ENCODE measurements around the gene TYRO3.

Gene TYRO3

DNA sequence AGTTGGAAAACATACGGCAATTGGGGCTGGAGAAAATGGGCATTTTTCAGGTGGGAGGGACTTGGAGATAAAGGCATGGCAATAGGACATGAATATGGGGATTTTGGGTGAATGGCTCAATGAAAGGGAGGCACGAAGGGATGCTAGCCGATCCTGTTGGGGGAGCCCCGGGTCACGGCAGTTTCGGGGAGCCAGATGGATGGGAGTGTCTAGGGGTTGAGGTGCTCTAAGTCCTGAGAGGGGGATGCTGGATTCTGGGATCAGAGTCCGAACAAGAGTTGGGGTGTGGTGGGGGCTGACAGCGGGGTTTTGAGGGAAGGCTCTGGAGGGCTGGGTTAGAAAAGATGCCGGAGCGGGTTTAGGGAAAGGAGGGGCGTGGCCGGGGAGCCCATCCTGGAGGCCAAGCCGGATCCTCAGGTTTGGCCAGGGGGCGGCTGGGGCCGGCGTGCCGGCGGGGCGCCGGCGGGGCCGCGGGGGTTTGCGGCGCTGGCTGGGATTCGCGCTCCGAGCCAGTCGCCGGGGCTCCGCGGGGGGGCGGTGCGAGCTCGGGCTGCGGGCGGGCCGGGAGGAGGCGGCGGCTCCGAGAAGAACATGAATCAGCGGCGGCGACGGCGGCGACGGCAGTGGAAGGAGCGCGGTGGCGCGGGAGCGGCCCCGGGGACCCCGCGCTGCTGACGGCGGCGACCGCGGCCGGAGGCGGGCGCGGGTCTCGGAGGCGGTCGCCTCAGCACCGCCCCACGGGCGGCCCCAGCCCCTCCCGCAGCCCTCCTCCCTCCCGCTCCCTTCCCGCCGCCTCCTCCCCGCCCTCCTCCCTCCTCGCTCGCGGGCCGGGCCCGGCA is at the start of gene TYRO3:
TSS of gene TYRO3 (plus strand) at position 813 of the 839 bp plus-strand sequence. CDS start 46 bp downstream, outside the sequence.
- peak; percentile 67 for DNase-seq

DNA sequence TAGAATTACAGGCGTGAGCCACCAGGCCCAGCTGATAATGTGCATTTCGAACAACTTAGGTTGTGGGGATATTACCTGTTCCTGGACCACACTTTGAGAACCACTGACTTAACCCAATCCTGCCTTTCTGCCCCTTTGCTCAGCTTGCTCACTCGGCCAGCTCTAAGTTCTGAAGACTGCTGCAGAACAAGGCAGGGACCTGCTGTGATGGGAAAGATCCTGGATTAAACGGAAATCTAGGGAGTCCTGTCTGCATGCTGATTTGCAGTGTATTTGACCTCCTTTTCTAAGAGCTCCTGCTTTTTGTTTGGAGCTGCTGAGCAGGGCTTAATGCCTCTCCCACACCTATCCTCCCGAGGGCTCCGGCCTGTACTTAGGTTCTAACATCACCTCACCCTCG is 48.3 kb upstream of the TYRO3 start:
- DNase-seq = no peak

- DNase-seq = no peak
Observed at GRCh38 chr15:41511331-41511898, 47.6 kb upstream of the TYRO3 start.

GRCh38 chr15:41511899-41512369 is 47.1 kb upstream of the TYRO3 start:
- DNase-seq = no peak

GRCh38 chr15:41512512-41512939 is 46.5 kb upstream of the TYRO3 start:
- DNase-seq = no peak

- DNase-seq = no peak
Observed at GRCh38 chr15:41512940-41513505, 46.0 kb upstream of the TYRO3 start.

DNA sequence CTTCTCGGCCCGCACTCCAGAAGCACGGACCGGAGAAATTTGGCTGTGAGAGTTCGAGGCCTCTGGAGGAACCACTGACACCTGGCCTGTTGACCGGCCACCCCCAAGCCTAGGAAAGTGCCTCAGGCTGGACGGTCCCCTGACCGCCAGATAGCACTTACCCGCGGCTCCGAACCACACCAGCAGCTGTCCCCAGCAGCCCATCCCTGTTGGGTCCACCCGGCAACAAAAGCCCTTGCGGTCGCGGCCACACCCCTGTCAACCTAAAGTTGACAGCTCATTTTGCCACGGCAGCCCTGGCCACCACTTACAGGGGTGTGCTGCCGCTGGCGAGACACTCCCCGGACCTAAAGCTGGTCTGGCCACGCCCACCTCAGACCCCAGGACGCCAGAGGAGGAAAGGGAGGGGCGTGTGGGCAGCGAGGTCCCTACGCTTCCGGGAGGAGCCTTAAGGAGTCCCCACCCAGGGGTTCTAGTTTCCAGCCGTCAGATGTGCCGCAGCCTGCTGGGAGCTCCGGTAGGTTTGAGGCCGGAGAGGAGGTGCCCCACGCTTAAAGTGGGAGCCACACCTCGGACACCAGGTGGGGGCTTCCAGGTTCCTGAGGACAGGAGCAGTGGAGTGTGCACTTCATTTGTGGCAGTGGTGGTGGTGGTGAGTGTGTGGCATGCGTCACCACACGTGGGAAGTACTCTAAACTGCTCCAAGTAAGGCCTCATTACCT is 45.3 kb upstream of the TYRO3 start, which contains the start of gene LTK:
TSS of gene LTK (minus strand) at position 322 of the 722 bp plus-strand sequence. CDS start at position 204, 118 bp downstream.
- DNase-seq = no peak

GRCh38 chr15:41517895-41518449 is 41.0 kb upstream of the TYRO3 start:
- no peak for DNase-seq

- DNase-seq = no peak
Observed at GRCh38 chr15:41520636-41521035, 38.4 kb upstream of the TYRO3 start.

DNA sequence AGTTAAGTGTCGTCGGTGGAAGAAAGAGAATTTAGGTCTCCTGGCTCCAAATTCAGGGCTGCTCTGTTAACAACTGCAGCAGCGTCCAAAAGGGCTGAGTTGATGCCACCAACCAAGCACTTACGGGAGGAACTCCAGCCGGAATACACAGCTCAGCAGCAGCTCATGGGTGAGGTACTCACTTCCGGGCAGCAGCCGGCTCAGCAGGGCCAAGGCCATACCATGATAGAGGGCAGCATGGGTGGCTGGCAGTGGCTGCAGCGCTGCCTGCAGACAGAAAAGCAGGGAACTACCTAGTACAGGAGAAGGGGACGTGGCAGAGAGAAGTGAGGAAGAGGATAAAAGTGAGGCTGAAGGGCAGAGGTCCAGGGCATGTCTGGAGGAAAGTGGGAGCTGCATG is 37.4 kb upstream of the TYRO3 start:
- no peak for DNase-seq

DNA sequence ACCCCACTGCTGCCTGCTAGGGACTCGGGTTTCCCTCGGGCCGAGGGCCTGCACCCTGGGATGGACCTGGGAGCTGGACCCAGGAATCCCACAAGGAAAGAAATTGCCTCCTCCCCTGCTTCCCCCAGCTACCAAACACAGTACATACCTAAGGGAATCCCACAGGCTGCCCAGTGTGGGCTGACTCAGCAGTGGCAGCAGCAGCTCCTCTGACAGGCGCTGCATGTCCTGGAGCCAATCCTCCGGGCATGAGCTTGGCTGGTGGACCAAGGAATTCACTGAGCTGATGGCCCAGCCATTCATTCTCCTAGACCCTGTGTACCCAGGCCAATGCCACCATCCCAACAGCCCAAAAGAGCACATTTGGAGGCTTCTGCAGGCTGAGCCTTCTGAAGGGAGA is 35.9 kb upstream of the TYRO3 start:
- no peak for DNase-seq

- no peak for DNase-seq
Observed at GRCh38 chr15:41530363-41530956, 28.6 kb upstream of the TYRO3 start.

DNA sequence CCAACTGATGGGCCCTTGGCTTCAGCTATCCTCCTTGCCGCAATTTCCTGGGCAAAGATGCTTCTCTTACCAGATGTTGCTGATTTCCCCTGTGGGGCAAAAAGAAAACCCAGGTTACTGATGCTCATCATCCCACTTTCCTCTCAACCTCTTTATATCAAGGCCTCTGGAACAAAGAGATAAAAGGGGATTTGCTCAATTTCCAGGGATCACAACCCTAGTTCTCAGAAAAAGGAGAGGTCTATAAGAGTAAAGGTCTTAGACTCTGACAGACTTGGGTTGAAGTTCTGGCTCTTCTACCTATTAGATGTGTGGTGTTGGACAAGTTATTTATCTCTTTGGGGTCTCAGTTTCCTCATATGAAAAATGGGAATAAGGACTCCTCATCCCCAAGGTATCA is 23.5 kb upstream of the TYRO3 start:
- no peak for DNase-seq

DNA sequence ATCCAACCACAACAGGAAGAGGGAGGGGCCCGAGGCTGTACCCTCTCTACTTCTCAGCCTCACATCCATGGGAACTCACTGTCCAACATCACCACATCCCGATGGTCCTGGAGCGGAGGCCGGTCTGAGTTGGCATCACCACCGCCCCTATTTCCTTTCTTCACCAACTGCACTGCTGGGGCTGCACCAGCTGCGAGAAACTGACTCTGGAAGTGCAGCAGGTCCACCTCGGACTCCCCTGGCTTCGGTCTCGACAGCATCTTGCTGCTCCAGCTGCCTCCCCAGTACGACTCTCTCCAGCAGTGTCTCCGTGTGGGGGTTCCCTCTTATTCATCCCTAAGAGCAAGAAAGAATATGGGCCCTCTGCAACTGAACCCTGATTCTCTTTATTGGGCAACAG is 22.1 kb upstream of the TYRO3 start:
- DNase-seq = no peak

DNA sequence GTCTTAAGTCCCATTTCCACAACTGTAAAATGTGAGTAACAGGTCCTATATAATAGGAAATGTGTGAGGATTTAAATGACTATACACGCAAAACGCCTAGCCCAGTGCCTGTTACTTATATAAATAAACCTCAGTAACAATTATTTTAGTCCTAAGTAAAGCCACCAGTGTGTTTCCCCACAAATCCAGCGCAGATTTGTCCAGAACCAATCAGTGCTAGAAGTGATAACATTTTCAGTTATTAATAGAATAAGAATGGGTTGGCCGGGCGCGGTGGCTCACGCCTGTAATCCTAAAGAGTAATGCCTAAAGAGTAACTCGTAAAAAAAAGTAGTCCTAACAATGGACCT is 15.5 kb upstream of the TYRO3 start:
- DNase-seq = no peak

DNA sequence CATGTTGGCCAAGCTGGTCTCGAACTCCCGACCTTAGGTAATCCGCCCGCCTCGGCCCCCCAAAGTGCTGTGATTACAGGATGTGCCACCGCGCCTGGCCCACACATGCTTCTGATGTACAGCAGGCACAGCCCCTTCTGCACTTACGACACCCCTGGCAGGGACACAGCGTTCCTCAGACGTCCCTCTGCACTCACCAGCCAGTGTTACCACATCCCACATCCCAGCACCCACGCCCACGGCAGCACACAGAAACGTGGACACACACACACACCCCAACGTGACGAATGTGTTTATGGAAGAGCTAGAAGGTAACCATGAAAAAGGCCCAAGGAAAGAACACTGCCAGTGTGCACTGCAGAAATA is 14.4 kb upstream of the TYRO3 start:
- DNase-seq = no peak

DNA sequence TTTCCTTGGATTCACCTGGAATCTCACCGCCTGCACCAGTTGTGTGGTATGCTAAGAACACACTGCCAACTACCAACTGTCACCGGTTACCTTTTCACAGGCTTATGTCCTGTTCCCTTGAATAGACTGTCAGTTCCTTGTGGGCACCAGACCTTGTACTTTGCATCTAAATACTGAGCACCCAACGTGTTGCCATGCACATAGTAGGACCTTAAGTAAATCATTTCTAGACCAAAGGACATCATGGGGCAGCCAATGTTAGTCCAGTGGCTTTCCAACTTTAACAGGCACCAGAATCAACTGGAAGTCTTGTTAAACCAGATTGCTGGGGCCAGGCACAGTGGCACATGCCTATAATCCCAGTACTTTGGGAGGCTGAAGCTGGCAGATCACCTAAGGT is 13.8 kb upstream of the TYRO3 start:
- no peak for DNase-seq

- DNase-seq = no peak
Observed at GRCh38 chr15:41546851-41547786, 11.9 kb upstream of the TYRO3 start.

- DNase-seq = no peak
Observed at GRCh38 chr15:41550066-41550775, 8.8 kb upstream of the TYRO3 start.

GRCh38 chr15:41553731-41554130 is 5.3 kb upstream of the TYRO3 start:
- no peak for DNase-seq

DNA sequence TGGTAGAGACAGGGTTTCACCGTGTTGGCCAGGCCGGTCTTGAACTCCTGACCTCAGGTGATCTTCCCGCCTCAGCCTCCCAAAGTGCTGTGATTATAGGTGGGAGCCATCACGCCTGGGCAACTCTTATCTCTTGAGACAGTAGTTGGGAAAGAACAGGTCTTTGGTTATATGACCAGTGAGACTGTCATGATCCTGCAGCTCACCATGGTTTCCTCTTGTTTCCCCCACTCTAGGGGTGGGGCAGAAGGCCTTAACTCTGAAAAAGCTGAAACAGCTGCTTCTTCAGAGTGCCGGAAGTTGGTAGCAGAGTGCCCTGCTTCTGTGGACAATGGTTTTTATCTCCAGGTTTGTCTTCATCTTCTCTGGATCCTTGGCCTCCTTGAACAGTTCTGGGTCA is 4.7 kb upstream of the TYRO3 start:
- no peak for DNase-seq
